Stimulated activated CD8-positive, alpha-beta memory T cell treated with anti-CD3 and anti-CD28 coated beads, Interleukin-12 subunit alpha, Interleukin-12 subunit beta, amount 100 ng/mL, for 1 hour (primary cell): ENCODE results near the gene KCNN2.
"Not testable (repeated sequence)": the region's sequence is repeated elsewhere in the genome, so short reads cannot be mapped to it uniquely, and the experiment has no call there.

Experiments used
- DNase-seq: peaks from one replicate; pipeline ENCODE4 v3.0.0-alpha.2; 2020; ENCODE audit warnings: low read depth

The KCNN2 gene

DNA sequence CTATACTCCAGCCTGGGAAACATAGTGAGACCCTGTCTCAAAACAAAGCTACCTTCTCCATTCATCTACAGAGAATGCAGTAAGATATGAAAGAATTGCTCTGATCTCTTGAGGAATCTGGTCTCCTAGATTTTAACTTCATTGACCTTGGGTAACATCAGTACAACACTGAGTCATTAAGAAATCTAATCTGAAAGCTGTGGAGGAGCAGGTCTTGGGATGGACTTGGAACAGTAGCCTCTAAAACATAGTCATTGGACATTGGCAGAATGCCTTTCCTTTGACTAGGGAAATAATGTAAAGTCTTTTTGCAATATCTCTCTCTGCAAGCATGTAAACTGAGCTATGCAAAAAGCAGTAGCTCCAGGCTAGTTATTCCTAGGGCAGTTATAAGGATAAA is 58.1 kb downstream of the KCNN2 start:
- no peak for DNase-seq

DNA sequence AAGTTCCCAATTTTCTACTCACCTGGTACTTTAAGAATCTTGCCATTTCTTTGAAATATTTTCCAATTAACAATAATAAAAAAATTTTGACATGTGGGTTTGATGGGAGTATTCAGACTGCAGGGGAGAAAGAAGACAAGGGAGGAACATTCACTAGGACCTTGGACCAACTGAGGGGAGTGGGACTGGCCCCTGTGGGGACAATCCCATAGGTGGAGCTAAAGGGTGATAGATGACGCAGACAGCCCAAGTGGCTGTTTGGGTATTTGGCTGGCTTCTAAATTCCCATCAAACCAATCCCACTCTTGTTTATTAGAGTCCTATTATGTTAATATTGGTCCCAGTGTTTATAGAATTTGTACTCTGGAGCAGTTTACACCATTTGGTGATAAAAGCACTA is 65.3 kb downstream of the KCNN2 start:
- no peak for DNase-seq

DNA sequence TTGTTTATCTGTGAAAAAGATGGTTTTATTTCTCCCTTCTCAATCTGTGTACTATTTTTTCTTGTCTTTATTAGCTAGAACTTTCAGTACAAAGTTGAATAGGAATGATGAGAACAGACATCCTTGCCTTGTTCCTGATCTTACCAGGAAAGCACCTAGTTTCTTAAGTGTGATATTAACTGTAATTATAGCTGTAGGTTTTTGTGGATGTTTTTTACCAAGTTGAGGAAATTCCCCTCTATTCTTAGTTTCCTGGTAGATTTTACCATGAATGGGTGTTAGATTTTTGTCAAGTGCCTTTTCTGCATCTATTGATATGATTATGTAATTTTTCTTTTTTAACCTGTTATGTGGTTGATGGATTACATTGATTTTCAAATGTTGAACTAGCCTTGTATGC is 68.7 kb downstream of the KCNN2 start:
- no peak for DNase-seq

DNA sequence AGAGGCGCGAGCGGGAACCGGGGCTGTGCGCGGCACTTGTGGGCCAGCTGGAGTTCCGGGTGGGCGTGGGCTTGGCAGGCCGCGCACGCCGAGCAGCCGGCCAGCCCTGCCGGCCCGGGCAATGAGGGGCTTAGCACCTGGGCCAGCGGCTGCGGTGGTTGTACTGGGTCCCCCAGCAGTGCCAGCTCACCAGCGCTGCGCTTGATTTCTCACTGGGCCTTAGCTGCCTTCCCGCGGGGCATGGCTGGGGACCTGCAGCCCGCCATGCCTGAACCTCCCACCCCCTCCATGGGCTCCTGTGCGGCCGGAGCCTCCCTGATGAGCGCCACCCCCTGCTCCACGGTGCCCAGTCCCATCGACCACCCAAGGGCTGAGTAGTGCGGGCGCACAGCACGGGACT is 70.8 kb downstream of the KCNN2 start:
- not testable (repeated sequence) for DNase-seq

DNA sequence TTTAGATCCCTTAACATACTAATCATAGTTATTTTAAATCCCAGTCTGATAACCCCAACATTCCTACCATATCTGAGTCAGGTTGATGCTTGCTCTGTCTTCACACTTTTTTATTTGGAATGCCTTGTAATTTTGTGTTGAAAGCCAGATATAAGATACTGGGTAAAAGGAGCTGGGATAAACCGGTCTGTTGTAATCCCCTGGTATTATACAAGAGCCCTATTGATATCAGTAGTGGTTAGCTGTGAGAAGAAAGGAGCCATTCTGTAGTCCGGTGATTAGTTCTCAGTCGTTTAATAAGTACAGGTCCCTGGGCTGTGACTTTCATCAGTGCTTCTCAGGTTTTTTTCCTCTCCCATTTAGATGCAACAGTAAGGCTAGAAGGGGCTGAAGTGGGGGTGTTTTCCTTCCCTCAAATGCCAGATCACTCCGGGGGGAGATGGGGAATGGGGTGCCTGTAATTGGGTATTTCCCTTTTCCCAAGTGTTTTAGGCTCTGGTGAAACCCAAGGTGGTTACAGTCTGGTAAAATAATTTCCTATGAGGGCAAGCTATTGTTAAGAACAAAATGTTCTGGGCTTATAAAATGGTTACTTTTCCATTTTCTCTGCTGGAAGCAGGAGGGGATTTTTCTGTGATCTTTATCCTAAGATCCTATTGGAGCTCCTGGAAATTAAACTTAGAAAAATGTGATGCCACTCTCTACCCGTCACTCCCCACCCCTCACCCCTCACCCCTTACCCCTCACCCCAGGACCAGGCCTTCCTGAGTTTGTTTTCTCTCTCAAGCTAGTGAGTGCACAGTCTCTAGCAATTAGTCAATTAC is 72.7 kb downstream of the KCNN2 start:
- no peak for DNase-seq

DNA sequence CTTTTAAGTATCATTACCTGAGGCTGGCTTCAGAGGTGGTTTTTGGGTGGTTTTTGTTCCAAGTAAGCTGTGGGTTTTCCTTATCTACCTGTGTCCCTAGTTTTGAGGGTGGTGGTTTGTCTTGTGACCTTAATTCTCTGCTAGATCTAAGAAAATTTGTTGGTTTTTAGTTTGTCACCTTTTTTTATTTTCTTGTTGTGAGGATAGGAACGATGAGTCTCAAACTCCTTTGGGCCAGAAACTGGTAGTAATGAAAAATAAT is 73.3 kb downstream of the KCNN2 start:
- DNase-seq: no peak

DNA sequence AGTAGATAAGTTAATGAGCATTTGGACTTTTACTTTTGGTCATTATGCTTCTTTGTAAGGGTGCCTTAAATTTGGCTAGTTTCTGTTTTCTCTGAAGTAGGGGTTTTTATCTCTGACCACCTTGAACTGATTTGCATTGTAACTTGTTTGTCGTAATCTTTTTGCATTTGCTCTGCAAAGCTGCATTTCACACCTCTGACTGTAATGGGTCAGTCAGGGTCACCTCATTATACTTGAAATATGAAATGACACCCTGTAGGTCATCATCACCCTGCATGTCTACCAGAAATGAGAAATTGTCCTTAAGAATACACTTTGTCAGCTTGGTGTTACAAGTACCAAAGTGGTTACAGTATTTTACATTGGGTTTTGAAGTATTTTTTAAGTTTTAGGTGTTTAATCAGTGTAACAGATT is 74.0 kb downstream of the KCNN2 start:
- DNase-seq: no peak

DNA sequence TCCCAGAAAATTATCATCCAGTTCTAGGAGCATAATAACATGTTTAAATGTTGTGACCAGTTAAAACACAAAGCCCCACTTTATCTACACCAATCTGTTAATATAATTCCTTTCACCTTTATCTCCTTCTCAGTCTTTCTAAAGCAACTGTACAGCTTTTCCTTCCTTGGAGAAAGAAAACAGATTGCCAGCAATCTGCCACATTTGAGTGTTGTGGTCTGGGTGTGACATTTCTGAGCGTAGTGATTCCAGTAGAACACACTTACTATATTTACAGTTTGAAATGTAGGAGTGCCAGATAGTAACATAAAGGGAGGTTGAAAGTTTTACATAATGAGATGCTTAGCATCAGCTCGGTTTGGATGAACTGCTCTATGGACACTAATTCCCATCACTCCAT is 76.1 kb downstream of the KCNN2 start:
- no peak for DNase-seq

DNA sequence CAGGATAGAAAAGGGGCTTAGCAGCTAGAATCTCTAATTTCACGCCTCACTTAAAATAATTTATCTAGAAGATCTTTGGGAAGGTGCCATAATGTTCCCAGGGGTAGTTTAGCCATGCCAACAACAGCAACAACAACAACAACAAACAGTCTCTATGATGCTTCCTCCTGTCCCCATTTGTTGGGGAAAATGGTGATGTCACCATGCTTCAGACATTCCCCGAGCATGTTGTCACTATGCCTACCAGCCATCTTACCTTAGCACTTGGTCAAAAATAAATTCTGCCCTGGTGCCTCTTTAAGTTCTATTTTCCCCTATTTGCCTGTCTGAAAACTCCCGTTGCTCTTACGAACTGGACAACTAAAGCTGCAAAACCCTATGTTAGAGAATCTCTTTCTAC is 76.6 kb downstream of the KCNN2 start:
- DNase-seq: no peak

DNA sequence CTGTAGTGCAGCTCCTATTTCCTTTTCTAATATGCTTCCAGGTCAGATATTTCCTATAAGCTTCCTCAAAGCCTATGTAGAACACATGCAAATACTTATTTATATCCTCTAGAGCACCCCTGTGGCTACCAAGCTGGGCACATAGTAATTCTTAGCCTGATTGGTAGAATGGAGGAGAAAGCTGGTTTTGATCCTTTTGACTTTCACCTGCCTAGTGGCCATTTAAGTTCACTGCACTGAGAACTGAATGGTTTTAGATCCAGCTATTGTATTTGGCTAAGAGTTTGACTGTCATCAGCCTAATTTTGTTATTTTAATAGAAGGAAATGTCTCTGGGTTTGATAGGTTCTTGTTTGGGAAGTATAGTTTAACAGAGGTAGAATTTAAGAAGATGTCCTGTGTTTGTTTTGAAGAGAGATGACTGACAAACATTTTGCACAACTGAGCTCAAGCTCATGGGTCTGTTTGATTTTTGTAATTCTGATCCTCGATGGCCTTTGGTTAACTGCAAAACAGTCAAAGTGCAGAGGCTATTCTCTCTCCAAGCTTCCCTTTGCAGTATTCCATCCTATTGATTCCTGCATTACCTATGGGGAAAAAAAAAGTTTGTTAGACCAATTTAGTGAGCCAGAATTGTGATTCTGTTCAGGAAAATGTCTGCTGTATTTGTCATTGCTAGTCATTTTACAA is 85.4 kb downstream of the KCNN2 start:
- no peak for DNase-seq

DNA sequence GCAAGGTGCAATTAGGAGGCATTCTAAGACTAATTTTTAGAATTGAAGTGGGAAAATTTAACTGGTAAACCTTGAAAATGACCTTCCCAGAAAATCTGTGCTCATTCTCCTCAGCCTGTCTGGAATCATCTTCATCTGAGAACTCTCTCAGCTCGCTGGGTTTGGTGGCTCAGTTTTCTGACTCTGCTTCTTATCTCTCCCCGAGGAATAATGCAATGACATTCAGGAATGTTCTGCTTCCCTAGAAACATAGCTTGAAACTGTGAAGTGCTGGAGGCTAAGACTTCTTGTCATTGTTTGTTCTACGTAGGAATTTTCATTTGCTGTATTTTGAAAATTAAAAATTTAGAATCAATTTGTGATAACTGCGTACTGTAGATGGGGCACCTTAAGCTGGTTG is 86.6 kb downstream of the KCNN2 start:
- DNase-seq: no peak

DNA sequence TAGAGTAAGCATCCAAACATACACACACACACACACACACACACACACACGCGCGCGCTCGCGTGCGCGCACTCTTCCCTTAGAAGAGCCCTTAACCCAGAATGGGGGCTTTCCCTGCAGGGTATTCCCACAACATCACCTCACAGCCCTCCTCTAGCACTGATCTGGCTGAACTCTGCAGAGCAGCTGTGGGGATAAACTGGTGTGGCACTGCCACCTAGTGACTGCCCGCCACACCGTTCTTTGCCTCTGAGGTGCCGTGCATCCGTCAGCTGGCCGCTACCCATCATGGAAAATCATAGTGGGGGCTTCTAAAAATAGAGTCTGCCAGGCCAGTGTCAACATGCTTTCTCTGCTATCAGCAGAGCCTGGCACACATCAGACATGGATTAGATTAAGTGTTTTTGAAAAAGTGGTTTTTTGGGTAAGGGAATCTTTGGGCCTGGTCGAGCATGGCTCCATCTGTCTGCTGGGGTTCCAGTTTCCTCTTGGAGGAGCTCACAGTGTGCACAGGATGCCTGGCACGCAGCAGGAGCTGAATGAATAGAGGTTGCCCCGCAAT is 88.1 kb downstream of the KCNN2 start:
- no peak for DNase-seq

DNA sequence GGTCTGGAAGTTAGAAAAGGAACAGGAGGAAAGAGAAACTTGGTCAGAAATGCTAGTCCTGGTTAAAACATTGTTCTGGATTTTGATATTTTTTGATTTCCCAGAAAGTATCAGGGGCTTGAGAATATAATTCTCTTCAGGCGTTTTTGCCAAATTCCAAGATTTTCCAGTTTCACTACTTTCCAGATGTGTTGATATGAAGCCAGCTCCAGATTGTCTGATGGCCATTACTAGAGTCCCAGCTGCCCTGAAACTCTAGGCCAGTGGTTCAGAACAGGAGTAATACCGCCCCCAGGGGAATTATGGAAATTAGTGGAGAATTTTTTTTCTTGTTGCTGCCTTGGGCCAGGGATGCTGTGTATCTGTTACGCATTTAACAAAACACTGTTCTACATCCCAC is 88.6 kb downstream of the KCNN2 start:
- DNase-seq: no peak

DNA sequence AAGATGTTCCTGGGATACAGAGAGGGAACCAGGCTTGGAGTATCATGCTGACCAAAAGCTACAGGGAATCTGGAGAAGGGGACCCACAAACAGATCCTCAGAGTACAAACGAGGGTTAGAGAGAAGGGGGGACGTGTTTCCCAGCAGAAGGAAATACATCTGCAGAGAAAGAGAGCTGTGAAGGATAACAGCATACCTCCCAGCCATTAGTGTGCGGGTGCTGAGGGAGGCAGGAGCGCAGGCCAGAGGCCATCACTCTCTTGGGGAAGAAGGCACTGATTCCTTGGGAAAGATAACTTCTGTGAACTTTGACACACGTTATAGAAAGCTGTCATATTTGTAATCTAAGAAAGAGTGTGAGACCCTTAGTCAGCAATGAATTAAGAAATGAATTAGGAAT is 96.9 kb downstream of the KCNN2 start:
- DNase-seq: no peak

DNA sequence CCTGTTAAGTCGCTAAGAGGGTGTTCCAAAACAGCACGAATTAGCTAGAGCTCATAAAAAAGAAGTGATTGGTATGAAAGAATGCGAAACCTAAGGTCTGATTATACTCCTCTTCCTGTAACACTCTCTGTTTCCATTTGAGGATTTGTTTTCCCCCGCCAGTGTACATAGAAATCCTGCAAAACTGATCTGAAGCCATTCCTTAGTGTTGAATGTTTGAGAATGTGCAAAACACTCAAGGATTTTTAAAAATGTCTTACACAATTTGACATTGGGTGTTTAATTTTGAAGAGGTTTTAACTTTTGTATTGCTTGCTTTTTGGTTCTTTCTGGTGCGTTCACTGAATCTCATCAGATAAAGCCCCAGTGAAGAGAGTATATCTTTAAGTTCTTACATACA is 105.3 kb downstream of the KCNN2 start:
- no peak for DNase-seq

DNA sequence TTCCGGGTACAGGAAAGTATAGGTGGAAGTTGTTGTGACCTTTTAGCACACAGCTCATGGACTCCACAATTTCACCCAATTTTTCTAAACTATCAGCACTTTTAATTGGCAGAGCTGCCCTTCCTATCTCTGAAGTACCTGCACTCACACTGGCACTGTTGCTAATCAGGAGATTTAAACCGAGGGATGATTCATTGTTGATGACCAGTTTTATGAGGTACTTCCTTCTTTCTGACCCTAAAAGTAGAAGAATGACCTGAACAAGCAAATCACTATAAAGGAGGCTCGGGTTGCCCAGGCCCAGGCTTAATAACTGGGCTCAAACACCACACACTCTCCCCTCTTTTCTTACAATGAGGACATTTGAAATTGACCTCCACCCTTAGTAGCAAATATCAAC is 105.9 kb downstream of the KCNN2 start:
- no peak for DNase-seq

DNA sequence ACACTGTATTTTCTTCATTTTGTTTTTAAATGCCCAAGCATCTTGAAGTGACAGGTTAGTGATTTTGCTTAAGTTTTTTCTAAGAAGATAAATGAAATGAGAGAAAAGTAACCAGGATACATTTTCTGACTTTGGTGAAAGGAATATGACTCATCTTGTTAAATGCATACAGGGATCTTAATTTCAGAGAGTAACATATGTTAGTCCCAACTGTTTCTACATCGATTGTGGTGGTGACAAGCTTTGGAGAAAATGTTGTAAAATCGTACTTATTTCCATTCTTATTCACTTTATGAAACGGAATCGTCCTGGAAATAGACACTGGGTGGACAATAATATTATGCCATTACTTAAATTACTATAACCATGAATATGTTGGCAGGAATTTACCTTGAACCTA is 107.5 kb downstream of the KCNN2 start:
- no peak for DNase-seq

DNA sequence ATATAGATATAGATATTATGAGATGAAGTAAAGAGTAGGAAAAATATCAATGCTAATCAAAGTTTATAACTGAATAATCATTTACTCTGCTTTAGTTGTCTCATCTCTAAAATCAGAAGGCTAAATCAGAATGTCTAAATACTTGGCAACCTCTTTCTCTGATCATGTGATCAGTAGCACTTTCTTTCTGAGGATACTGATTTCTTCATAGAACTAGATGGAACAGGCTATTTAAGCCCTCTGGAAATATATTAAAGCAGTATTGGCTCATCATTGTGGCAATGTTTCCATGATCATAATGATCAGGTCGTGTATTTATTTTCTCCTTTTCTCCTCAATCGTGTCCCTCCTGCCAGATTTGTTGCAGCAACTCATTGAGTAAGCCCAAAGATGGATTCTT is 109.7 kb downstream of the KCNN2 start:
- no peak for DNase-seq

DNA sequence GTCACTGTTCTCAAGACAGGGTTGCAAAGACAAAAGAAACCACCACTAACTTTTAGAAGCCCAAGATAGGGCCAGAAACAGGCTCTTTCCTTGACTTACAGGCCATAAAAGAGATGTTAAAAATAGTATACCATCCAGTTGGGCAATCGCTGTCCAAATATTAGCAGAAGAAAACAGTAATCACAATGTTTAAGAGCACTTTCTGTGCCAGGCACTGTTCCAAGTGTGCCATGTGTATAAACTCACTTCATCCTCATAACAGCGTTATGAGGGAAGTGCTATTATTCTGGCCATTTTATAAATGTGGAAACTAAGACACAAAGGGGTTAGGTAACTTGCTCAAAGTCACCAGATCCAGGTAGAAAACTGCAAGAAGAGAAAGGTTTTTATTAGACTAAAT is 111.7 kb downstream of the KCNN2 start:
- DNase-seq: no peak

DNA sequence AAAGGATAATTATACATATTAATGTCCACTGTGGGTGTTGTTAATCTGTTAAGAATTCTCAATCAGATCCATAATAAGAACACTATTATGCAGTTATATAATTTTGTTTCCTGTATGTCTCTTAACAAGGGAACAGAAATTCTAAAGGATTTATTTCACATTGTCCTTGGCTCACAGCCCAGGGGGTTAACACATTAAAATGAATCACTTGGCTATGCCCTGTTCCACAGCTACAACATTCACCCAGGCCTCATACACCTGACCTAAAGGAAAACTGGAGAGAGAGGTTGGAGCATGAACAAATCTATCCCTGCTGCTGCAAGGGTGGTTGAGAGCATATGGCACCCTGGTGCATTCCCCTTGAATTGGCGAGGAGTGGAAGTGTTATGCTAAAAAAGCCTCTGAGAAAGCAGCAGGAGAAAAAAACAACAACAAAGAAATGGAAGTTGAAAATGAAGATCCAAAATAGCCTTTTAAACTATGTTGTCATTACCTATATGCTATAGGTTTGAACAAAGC is 116.0 kb downstream of the KCNN2 start:
- DNase-seq: no peak

DNA sequence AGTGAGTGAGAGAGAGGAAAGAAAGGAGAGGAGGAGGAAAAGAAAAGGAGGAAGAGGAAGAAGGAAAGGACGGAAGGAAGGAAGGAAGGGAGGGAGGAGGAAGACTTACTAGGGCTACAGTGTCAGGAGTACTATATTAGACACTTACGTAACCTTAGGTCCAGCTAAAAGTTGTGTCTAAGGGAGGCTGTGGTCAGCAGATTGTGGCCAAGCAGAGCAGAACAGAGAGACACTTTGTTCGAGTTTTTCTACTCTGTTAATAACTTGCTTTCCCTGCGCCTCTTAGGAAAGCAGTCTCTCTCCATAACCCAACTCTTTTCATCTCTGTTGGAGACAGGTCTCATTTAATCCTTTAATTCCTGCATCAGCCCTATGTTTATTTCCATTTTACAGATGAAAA is 138.9 kb downstream of the KCNN2 start:
- DNase-seq: no peak

DNA sequence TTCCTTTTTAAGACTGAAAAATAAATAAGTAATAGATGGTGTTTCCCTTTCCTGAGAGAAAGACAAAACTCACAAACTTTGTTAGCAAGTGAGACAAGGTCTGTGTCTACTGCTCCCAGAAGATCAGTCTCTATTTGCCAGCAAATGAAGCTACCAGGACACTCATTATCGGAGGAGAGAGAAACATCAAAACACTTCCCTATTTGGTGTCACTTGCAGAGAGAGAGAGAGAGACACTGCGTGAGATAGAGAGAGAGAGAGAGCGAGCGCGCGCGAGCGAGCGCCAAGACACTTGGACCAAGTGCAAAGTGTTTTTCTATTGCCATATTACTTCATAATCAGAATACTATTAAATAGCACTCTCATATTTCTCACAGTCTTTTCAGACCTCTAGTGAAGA is 142.7 kb downstream of the KCNN2 start:
- no peak for DNase-seq

DNA sequence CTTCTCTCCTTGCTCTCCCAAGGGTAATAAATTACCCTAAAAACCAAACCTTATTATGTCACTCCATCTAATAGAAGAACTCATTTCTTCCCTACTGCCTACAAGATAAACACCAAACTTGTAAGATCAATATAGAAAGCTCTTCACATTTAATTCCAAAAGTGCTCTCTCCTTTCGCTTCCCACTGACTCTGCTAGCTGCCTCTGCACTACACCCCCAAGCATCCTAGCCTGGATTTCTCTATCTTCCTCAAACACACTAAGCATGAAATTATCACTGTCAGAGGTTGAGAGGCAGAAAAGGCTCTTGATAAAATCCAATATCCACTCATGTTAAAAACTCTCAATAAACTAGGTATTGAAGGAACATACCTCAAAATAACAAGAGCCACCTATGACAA is 162.4 kb downstream of the KCNN2 start:
- no peak for DNase-seq

DNA sequence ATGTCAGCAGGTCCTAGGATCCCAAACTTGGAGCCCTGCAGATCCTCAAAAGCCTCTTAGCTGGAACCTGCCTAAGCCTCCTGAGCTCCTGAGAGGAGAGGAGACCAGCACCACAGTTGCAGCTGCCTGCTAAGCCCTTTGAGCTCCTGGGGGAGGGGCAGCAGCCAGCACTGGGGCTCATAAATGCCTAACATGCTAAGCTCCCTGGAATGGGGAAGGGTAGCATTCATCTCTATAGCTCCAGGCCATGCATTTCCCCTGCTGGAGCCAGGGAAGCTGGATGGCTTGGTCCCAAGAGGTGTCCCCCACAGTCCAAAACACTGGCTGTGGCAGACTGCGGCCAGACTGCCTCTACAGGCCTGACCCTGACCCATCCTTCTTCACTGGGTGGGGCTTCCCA is 182.7 kb downstream of the KCNN2 start:
- DNase-seq: no peak
